ENCODE results near the gene PLEKHH3.

GRCh38 chr17:42677012-42677857 lies 441 bp upstream of the PLEKHH3 start:
- TF ChIP-seq CTCF (conservative IDR thresholded peaks at IDR 0.05; ENCODE audit: low read length) (no peak), EZH2phosphoT487 (IDR thresholded peaks at IDR 0.05; ENCODE audit: borderline replicate concordance) (no peak)

Measured in Loucy (cell line).